GM13977 (cell line): ENCODE results near the gene AFF1.

Experiments
- DNase-seq: peaks from one replicate; pipeline ENCODE4 v3.0.0; 2012; ENCODE audit warnings: low spot score
- CTCF ChIP-seq: IDR thresholded peaks from 2 replicates; pipeline ENCODE4 v1.5.1; 2012; ENCODE audit warnings: mild to moderate bottlenecking, control low read depth; ENCODE audit not compliant: insufficient read depth; ENCODE audit errors: extremely low read depth, missing control alignments
- in situ Hi-C: fragments of 300-500 bp; cut with MboI; formaldehyde crosslinking; loops from one replicate; pipeline ENCODE4 v1.12.0; 2022; ENCODE audit warnings: low sequenced_read_pairs, low pct_unique_long_range_greater_than_20kb, mixed read lengths, inconsistent platforms; ENCODE audit not compliant: unreplicated experiment

The AFF1 gene

GRCh38 chr4:87042221-87042620 is 107.4 kb downstream of the AFF1 start:
- DNase-seq: no peak
- no peak for TF ChIP-seq CTCF
- in situ Hi-C loops: no loop called here

GRCh38 chr4:87042986-87043820 is 108.4 kb downstream of the AFF1 start:
- DNase-seq: no peak
- TF ChIP-seq CTCF: no peak
- in situ Hi-C loops: no loop called here

GRCh38 chr4:87044511-87045233 is 109.9 kb downstream of the AFF1 start:
- no peak for TF ChIP-seq CTCF
- no peak for DNase-seq
- in situ Hi-C loops: no loop called here

- in situ Hi-C loops: no loop called here
- no peak for DNase-seq
- TF ChIP-seq CTCF: no peak
These were observed 110.4 kb downstream of the AFF1 start for GRCh38 chr4:87045234-87045558.

- DNase-seq: no peak
- no peak for TF ChIP-seq CTCF
- in situ Hi-C loops: no loop called here
These were observed 110.8 kb downstream of the AFF1 start for GRCh38 chr4:87045659-87046058.

- DNase-seq: no peak
These were observed 111.3 kb downstream of the AFF1 start for GRCh38 chr4:87046121-87046551.

More at GRCh38 chr4:87046121-87046551, 111.3 kb downstream of the AFF1 start:
- TF ChIP-seq CTCF: no peak
- in situ Hi-C loops: no loop called here
